ENCODE results near the gene DCAF4L1. TPM values are rescaled to one million over a fixed set of nuclear protein-coding genes. Genes with fewer than 3 reads are reported as not detected.

DCAF4L1 gene
- total and polyA plus RNA-seq, 8 donors: 0.05 TPM; not detected in 7

DNA sequence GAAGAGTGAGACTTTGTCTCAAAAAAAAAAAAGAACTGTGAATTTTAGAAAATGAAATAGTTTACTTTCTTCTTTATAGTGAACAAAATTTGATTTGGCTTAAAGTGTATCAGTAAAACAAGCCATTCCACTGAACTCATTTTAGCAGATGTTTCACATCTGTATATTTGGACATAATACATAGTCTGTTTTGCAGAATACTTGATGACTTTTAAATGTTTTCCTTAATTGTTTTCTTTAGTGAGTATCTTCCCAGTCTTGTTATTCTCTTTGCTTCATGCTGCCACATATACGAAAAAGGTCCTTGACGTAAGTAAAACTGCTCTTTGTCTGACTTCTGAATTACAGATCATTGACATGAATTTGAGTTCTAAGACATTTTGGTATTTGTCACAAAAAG is 38.0 kb upstream of the DCAF4L1 start:
- no peak overlapping the region for H3K27ac ChIP-seq
- DNase-seq: no peak
- no peak overlapping the region for H3K4me3 ChIP-seq
- H3K27me3 ChIP-seq: no peaks in the 10 kb centered on the region
- no peaks in the 10 kb centered on the region for H3K9me3 ChIP-seq
- intact Hi-C loops (cut with DNase I; ENCODE audit: low total_unique reads): no loop called here
- peaks cover 0 to 11% (median 5%) of the 10 kb centered on the region in 4 donors for H3K4me1 ChIP-seq
- WGBS, 5 donors: 81 to 95% (median 90%) methylated on average over 2 of the region's 2 CpGs
- TF ChIP-seq, protein P1, sequence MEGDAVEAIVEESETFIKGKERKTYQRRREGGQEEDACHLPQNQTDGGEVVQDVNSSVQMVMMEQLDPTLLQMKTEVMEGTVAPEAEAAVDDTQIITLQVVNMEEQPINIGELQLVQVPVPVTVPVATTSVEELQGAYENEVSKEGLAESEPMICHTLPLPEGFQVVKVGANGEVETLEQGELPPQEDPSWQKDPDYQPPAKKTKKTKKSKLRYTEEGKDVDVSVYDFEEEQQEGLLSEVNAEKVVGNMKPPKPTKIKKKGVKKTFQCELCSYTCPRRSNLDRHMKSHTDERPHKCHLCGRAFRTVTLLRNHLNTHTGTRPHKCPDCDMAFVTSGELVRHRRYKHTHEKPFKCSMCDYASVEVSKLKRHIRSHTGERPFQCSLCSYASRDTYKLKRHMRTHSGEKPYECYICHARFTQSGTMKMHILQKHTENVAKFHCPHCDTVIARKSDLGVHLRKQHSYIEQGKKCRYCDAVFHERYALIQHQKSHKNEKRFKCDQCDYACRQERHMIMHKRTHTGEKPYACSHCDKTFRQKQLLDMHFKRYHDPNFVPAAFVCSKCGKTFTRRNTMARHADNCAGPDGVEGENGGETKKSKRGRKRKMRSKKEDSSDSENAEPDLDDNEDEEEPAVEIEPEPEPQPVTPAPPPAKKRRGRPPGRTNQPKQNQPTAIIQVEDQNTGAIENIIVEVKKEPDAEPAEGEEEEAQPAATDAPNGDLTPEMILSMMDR (IDR thresholded peaks at IDR 0.05): no peak
- no peak for TF ChIP-seq EP300 (IDR thresholded peaks at IDR 0.05)
- peaks cover 3 to 78% (median 70%) of the 10 kb centered on the region in 4 donors for H3K36me3 ChIP-seq

DNA sequence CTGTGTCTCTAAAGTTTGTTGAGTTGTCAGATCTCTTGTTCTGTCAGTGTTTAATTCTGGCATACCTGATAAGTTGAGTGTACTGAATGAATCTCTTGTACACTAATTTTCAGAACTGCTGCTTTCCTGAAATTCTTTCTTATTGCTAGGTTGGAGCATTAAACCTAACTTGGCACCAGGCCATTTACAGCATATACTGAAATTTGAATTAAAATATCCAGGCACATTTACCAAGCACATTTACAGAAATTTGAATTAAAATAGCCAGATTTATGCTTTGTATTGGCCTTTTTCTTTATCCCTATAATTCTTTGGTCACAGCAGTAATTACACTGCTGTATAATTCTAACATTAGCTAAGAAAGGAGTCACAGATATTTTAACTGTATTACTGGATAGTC is 37.5 kb upstream of the DCAF4L1 start:
- H3K4me3 ChIP-seq: no peak overlapping the region
- intact Hi-C loops (cut with DNase I; ENCODE audit: low total_unique reads): no loop called here
- no peaks in the 10 kb centered on the region for H3K9me3 ChIP-seq
- peaks cover 2 to 78% (median 68%) of the 10 kb centered on the region in 4 donors for H3K36me3 ChIP-seq
- H3K4me1 ChIP-seq: peaks cover 0 to 6% (median 2%) of the 10 kb centered on the region in 4 donors
- DNase-seq: no peak
- no peaks in the 10 kb centered on the region for H3K27me3 ChIP-seq
- H3K27ac ChIP-seq: no peak overlapping the region
- TF ChIP-seq, protein P1 (IDR thresholded peaks at IDR 0.05): no peak
- TF ChIP-seq POLR2A (IDR thresholded peaks at IDR 0.05) (no peak), POLR2AphosphoS5 (IDR thresholded peaks at IDR 0.05) (no peak), EP300 (IDR thresholded peaks at IDR 0.05) (no peak)

DNA sequence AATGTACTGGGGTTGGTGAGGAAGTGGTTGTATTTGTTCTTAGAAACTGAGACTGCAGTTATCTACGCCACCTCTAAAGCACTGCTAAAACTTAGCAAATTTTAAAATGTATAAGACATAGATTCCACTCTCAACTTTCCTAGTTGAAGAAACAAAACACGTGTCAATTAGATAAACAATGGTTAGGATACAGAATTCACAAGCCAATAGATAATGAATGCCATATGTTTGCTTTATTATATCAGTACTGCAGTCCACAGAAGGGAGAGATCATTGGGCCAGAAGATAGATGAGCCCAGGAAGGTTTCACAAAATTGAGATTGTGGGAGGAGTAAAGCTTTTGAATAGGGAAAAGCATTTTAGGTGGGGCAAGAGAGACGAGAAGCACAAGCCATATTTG is 32.0 kb upstream of the DCAF4L1 start:
- 83 to 87% (median 84%) methylated on average over 3 of the region's 3 CpGs for WGBS, 5 donors
- Histone ChIP-seq H3K9me3 (no peaks in the 10 kb centered on the region), H3K36me3 (peaks cover 7 to 97% (median 88%) of the 10 kb centered on the region in 4 donors), H3K4me3 (no peak overlapping the region), H3K27me3 (no peaks in the 10 kb centered on the region), H3K27ac (no peak overlapping the region), H3K4me1 (no peaks in the 10 kb centered on the region)
- intact Hi-C loops (cut with DNase I; ENCODE audit: low total_unique reads): no loop called here
- TF ChIP-seq POLR2A (IDR thresholded peaks at IDR 0.05) (no peak), EP300 (IDR thresholded peaks at IDR 0.05) (no peak), POLR2AphosphoS5 (IDR thresholded peaks at IDR 0.05) (no peak)
- TF ChIP-seq, protein P1 (IDR thresholded peaks at IDR 0.05): no peak
- DNase-seq: no peak

DNA sequence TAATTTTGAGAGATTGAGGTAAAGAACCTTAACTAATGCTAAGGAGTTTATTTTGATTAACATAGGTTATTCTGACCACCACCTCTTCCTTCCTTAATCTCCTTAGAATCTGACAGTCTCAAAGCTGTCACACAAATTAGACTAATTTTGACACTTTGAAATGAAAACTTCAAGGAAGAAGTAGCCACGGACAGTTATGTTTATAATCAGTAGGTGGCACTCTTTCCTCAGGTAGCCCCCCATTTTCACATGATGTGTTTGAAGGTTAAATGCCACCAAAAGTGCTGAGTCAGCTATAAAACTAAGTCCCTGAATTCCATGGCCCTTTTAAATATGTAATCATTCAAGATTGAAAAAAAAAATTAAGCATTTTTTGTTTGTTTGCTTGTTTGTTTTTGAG is 23.9 kb upstream of the DCAF4L1 start:
- intact Hi-C loops (cut with DNase I; ENCODE audit: low total_unique reads): no loop called here
- Histone ChIP-seq H3K9me3 (no peaks in the 10 kb centered on the region), H3K36me3 (peaks cover 7 to 37% (median 34%) of the 10 kb centered on the region in 4 donors), H3K4me3 (no peak overlapping the region), H3K27ac (no peak overlapping the region), H3K4me1 (no peaks in the 10 kb centered on the region), H3K27me3 (no peaks in the 10 kb centered on the region)
- DNase-seq: peak in 1 of 2 donors; percentile 33
- TF ChIP-seq POLR2AphosphoS5 (IDR thresholded peaks at IDR 0.05): no peak
- TF ChIP-seq, protein P1 (IDR thresholded peaks at IDR 0.05): no peak
- TF ChIP-seq EP300 (IDR thresholded peaks at IDR 0.05): no peak
- no peak for TF ChIP-seq POLR2A (IDR thresholded peaks at IDR 0.05)
- WGBS, 5 donors: 37 to 47% (median 39%) methylated on average over 1 of the region's 1 CpG

Measured in stomach (tissue), 9 donors.